ENCODE measurements around the gene THADA.

DNA sequence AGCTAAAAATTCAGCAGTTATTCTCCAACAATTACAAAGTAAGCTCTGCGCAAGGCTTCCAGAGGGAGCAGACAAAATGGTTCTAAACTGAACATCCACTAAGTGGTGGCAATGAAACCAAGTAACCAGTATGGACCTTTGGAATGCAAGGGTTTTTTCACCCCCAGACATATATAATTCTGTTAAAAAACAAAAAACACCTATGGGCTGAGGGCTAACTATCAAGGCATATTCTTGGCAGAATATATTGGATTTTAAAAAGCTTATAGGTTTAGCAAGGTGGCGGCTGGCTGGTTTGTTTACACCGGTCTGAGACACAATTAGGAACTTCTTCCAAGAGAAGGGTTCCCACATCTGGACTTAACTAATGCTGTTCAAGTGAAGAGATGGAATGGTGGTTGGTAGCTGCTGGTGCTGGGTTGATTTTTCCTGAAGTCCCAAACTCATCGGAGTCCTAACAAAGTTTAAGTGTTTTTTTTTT lies 372.3 kb downstream of the THADA start:
- TF ChIP-seq, protein P1, sequence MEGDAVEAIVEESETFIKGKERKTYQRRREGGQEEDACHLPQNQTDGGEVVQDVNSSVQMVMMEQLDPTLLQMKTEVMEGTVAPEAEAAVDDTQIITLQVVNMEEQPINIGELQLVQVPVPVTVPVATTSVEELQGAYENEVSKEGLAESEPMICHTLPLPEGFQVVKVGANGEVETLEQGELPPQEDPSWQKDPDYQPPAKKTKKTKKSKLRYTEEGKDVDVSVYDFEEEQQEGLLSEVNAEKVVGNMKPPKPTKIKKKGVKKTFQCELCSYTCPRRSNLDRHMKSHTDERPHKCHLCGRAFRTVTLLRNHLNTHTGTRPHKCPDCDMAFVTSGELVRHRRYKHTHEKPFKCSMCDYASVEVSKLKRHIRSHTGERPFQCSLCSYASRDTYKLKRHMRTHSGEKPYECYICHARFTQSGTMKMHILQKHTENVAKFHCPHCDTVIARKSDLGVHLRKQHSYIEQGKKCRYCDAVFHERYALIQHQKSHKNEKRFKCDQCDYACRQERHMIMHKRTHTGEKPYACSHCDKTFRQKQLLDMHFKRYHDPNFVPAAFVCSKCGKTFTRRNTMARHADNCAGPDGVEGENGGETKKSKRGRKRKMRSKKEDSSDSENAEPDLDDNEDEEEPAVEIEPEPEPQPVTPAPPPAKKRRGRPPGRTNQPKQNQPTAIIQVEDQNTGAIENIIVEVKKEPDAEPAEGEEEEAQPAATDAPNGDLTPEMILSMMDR (IDR thresholded peaks at IDR 0.05; ENCODE audit: insufficient read depth, low read length, poor library complexity, severe bottlenecking): no peak
- no peak for TF ChIP-seq EZH2phosphoT487 (conservative IDR thresholded peaks at IDR 0.05; ENCODE audit: low read length)
